Esophagus muscularis mucosa (tissue), 4 donors: ENCODE results near the gene CLIP3. TPM values are rescaled to one million over a fixed set of nuclear protein-coding genes. Genes with fewer than 3 reads are reported as not detected.
A peak's percentile ranks its signal among the peaks of the same experiment; 100 is the strongest.

Experiments used
- DNase-seq: peaks from one replicate; pipeline ENCODE4 v3.0.0-alpha.2; 2017; ENCODE audit errors: extremely low spot score
- H3K27ac ChIP-seq, 4 donors: fragments of 200-600 bp; sonication (generic); replicated peaks in 1 of 4; 1 replicate in 3 of 4; 2 replicates in 1 of 4; pipeline ENCODE4 v1.5.1; 2016 to 2019; ENCODE audit warnings: mild to moderate bottlenecking in 1 of 4
- H3K27me3 ChIP-seq, 4 donors: fragments of 200-600 bp; sonication (generic); one replicate each; pipeline versions ENCODE4 v1.5.1 to v1.6.0; 2016 to 2019
- H3K36me3 ChIP-seq, 4 donors: fragments of 200-600 bp; sonication (generic); one replicate each; pipeline ENCODE4 v1.5.1; 2016 to 2019
- H3K4me1 ChIP-seq, 4 donors: fragments of 200-600 bp; sonication (generic); one replicate each; pipeline ENCODE4 v1.5.1; 2016 to 2019
- H3K4me3 ChIP-seq, 4 donors: fragments of 200-600 bp; sonication (generic); 1 replicate in 2 of 4; 2 replicates in 2 of 4; pipeline ENCODE4 v1.5.1; 2016 to 2019; ENCODE audit warnings: mild to moderate bottlenecking in 4 of 4, moderate library complexity in 1 of 4
- H3K9me3 ChIP-seq, 4 donors: fragments of 200-600 bp; sonication (generic); 1 replicate in 3 of 4; 2 replicates in 1 of 4; pipeline ENCODE4 v1.5.1; 2016 to 2019
- CTCF ChIP-seq, 3 experiments: fragments of 200-600 bp in 2 of 3; fragments of 450-650 bp in 1 of 3; sonication (generic) in 2 of 3; IDR thresholded peaks; one replicate each; pipeline ENCODE4 v1.5.1; 2017 to 2019; ENCODE audit warnings: antibody characterized with exemption in 3 of 3, mild to moderate bottlenecking in 2 of 3, moderate library complexity in 1 of 3
- EP300 ChIP-seq: sonication (generic); formaldehyde crosslinking; IDR thresholded peaks from one replicate; pipeline ENCODE4 v1.6.1; 2017; ENCODE audit warnings: antibody characterized with exemption
- POLR2A ChIP-seq: fragments of 450-650 bp; IDR thresholded peaks from one replicate; pipeline ENCODE4 v1.6.1; 2017; ENCODE audit warnings: antibody characterized with exemption, moderate library complexity, mild to moderate bottlenecking, low read depth
- POLR2AphosphoS5 ChIP-seq, 2 donors: sonication (generic); formaldehyde crosslinking; IDR thresholded peaks; one replicate each; pipeline ENCODE4 v1.6.1; 2017; ENCODE audit warnings: antibody characterized with exemption in 2 of 2
- WGBS: methylation state at CpG from one replicate; pipeline ENCODE4 v1.1.5; 2018; 5-methylcytosine and 5-hydroxymethylcytosine counted together
- intact Hi-C: fragments of 100-400 bp; cut with DNase I; formaldehyde crosslinking; loops from one replicate; pipeline ENCODE4 v1.15.1; 2023
- total RNA-seq, 4 donors: library from RNA; depleted of rRNA; stranded (reverse); fragments of >200 nt; gene quantifications; one replicate each; pipeline versions ENCODE4 v1.1.0 to v1.2.1, GENCODE V29; 2016

Gene CLIP3
- total RNA-seq, 4 donors from 2014 or later: 39.9 to 73.3 (median 51.4) TPM

- intact Hi-C loops: no loop called here
- Histone ChIP-seq H3K27me3 (no peaks in the 10 kb centered on the region), H3K9me3 (no peaks in the 10 kb centered on the region), H3K4me3 (no peak overlapping the region), H3K36me3 (peaks cover 0 to 1% (median 0%) of the 10 kb centered on the region in 4 donors), H3K4me1 (peaks cover 24 to 43% (median 38%) of the 10 kb centered on the region in 4 donors), H3K27ac (peak overlapping the region; percentile 20 to 81 (median 80))
- TF ChIP-seq EP300 (no peak), CTCF (IDR thresholded peaks at IDR 0.05) (no peak), POLR2A (no peak), POLR2AphosphoS5 (IDR thresholded peaks at IDR 0.05) (no peak)
- WGBS: 90% methylated on average over 11 of the region's 11 CpGs
- DNase-seq: no peak
Observed at GRCh38 chr19:36010402-36010801, 22.3 kb downstream of the CLIP3 start.

- WGBS: 56% methylated on average over 15 of the region's 15 CpGs
- H3K4me3 ChIP-seq: peak overlapping the region; percentile 45 to 62 (median 54)
- peaks cover 21 to 40% (median 35%) of the 10 kb centered on the region in 4 donors for H3K4me1 ChIP-seq
- no peak for DNase-seq
- intact Hi-C loops: no loop called here
- no peak for TF ChIP-seq CTCF (IDR thresholded peaks at IDR 0.05)
- TF ChIP-seq EP300: no peak
- no peak for TF ChIP-seq POLR2AphosphoS5 (IDR thresholded peaks at IDR 0.05)
- TF ChIP-seq POLR2A: no peak
- no peaks in the 10 kb centered on the region for H3K27me3 ChIP-seq
- peak overlapping the region; percentile 77 to 81 (median 80) for H3K27ac ChIP-seq
- H3K9me3 ChIP-seq: no peaks in the 10 kb centered on the region
- no peaks in the 10 kb centered on the region for H3K36me3 ChIP-seq
Observed at GRCh38 chr19:36009633-36010379, 22.9 kb downstream of the CLIP3 start.

- peaks cover 18 to 34% (median 30%) of the 10 kb centered on the region in 4 donors for H3K4me1 ChIP-seq
- 5% methylated on average over 21 of the region's 50 CpGs for WGBS
- H3K27me3 ChIP-seq: no peaks in the 10 kb centered on the region
- H3K9me3 ChIP-seq: no peaks in the 10 kb centered on the region
- peak overlapping the region; percentile 77 to 81 (median 80) for H3K27ac ChIP-seq
- H3K36me3 ChIP-seq: no peaks in the 10 kb centered on the region
- no peak for TF ChIP-seq EP300
- TF ChIP-seq POLR2AphosphoS5 (IDR thresholded peaks at IDR 0.05): peak; percentile 70 to 86
- peak overlapping the region; percentile 45 to 62 (median 54) for H3K4me3 ChIP-seq
- no peak for DNase-seq
- intact Hi-C loops: no loop called here
Observed at GRCh38 chr19:36009220-36009619, 23.5 kb downstream of the CLIP3 start.

- intact Hi-C loops: no loop called here
- H3K4me3 ChIP-seq: peak within 1 kb of the TSS; percentile 45 to 62 (median 54)
- peaks cover 16 to 30% (median 27%) of the 10 kb centered on the region in 4 donors for H3K4me1 ChIP-seq
- 61% methylated on average over 14 of the region's 19 CpGs for WGBS
- TF ChIP-seq POLR2AphosphoS5 (IDR thresholded peaks at IDR 0.05) (no peak), EP300 (no peak), POLR2A (no peak), CTCF (IDR thresholded peaks at IDR 0.05) (no peak)
- no peaks in the 10 kb centered on the region for H3K27me3 ChIP-seq
- H3K36me3 ChIP-seq: peaks cover 0 to under 1% (median 0%) of the 10 kb centered on the region in 4 donors
- H3K27ac ChIP-seq: peak within 1 kb of the TSS; percentile 77 to 81 (median 80)
- no peaks in the 10 kb centered on the region for H3K9me3 ChIP-seq
- DNase-seq: no peak
Observed at GRCh38 chr19:36008336-36008978, 24.2 kb downstream of the CLIP3 start, which contains the start of gene SYNE4. Gene SYNE4 (minus strand): TSS chr19:36008813. CDS start chr19:36008681, 132 bp downstream.

- Histone ChIP-seq H3K27ac (no peak overlapping the region), H3K36me3 (peaks cover 0 to 6% (median 0%) of the 10 kb centered on the region in 4 donors), H3K4me1 (peaks cover 12 to 21% (median 19%) of the 10 kb centered on the region in 4 donors), H3K27me3 (no peaks in the 10 kb centered on the region), H3K9me3 (no peaks in the 10 kb centered on the region), H3K4me3 (no peak overlapping the region)
- no peak for TF ChIP-seq CTCF (IDR thresholded peaks at IDR 0.05)
- TF ChIP-seq POLR2AphosphoS5 (IDR thresholded peaks at IDR 0.05): no peak
- no peak for TF ChIP-seq EP300
- TF ChIP-seq POLR2A: no peak
- no peak for DNase-seq
- intact Hi-C loops: no loop called here
- 98% methylated on average over 5 of the region's 5 CpGs for WGBS
Observed at GRCh38 chr19:36006955-36007354, 25.7 kb downstream of the CLIP3 start.
